ENCODE results near the gene USP30.

USP30 gene

DNA sequence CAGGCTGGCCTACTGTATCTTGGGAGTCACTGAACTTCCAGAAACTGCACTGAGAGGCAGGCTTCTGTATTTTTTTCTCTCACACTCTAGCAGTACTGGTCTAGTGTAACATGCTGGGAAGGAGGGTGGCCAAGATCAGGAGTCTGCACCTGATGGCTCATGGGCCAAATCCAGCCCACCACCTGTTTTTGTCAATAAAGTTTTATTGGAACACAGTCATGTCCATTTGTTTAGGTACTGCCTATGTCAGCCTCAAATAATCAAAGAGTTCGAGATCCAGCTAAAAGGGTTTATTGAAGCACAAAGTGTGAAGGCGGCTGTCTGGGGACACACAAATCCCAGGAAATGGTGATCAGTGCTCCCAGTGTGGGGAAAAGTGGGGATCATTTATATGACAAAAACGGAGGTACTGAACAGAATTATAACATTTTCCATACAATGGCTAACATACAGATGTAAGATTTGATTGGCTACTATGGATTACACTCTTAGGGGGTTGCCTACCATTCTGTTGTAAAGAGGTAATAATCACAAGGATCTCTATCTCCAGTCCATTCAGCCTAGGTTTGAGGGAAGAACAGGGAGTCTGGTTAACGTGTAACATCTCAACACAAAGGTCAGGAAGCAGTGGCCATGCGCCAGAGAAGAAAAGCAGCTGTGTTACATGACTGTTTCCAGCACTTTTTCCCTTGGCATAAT lies 12.9 kb downstream of the USP30 start:
- TF ChIP-seq, protein P1, sequence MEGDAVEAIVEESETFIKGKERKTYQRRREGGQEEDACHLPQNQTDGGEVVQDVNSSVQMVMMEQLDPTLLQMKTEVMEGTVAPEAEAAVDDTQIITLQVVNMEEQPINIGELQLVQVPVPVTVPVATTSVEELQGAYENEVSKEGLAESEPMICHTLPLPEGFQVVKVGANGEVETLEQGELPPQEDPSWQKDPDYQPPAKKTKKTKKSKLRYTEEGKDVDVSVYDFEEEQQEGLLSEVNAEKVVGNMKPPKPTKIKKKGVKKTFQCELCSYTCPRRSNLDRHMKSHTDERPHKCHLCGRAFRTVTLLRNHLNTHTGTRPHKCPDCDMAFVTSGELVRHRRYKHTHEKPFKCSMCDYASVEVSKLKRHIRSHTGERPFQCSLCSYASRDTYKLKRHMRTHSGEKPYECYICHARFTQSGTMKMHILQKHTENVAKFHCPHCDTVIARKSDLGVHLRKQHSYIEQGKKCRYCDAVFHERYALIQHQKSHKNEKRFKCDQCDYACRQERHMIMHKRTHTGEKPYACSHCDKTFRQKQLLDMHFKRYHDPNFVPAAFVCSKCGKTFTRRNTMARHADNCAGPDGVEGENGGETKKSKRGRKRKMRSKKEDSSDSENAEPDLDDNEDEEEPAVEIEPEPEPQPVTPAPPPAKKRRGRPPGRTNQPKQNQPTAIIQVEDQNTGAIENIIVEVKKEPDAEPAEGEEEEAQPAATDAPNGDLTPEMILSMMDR (IDR thresholded peaks at IDR 0.05; ENCODE audit: control insufficient read depth, extremely low read depth, insufficient read depth): no peak
- no peak overlapping the region for H3K4me3 ChIP-seq (ENCODE audit: low read depth, low read length)
- DNase-seq (ENCODE audit: low read depth): no peak

DNA sequence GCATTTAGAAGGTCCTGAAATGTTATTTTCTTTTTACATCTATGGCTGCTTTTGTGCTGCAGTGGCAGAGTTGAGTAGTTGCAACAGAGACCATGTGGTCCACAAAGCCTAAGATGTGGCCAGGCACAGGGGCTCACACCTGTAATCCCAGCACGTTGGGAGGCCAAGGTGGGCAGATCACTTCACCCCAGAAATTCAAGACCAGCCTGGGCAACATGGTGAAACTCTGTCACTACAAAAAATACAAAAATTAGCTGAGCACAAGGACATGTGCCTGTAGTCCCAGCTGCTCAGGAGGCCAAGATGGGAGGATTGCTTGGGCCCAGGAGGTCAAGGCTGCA lies 13.4 kb downstream of the USP30 start:
- DNase-seq (ENCODE audit: low read depth): no peak
- no peak overlapping the region for H3K4me3 ChIP-seq (ENCODE audit: low read depth, low read length)
- TF ChIP-seq, protein P1 (IDR thresholded peaks at IDR 0.05; ENCODE audit: control insufficient read depth, extremely low read depth, insufficient read depth): no peak

DNA sequence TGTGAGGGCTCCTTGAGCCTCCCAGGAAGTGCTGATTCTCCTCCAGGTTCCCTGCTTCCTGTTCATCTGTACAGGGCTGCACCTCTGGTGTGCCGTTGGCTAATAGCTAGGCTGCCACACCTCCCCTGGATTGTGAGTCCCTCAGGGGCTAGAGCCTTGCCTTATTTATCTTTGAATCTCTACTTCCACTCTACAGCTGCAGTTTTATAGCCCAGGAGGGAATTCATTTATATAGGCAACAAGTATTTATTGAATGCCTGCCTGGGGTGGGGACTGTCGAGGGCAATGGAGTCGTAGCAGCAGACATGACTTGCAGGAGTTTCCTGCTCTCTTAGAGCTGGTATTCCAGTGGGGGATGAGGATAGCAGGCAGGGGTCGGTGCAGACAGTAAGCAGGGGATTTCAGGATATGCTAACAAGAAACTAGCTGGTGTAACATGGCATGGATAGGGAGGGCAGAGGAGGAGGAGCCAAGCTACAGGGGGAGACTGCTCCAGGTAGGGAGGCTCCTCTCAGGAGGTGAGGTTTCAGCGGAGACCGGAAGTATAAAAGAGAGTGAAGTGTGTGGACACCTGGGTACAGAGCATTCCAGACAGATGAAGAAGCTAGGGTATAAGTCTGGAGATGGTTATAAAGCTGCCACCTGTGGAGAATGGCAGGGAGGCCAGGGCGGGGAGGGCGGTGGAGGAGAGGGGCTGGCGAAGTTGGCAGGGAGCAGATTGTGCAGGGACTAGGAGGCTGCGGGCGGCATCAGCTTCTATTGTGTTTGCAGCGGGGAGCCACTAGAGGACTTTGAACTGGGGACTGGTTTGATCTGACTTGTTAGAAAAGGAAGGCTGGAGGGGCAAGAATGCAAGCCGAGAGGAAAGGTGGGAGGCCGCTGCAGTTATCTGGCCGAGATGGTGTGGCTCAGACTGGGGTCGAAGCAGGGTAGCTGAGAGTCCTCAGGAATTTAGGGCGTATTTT lies 17.2 kb downstream of the USP30 start:
- TF ChIP-seq, protein P1 (IDR thresholded peaks at IDR 0.05; ENCODE audit: control insufficient read depth, extremely low read depth, insufficient read depth): no peak
- DNase-seq (ENCODE audit: low read depth): no peak
- no peak overlapping the region for H3K4me3 ChIP-seq (ENCODE audit: low read depth, low read length)

DNA sequence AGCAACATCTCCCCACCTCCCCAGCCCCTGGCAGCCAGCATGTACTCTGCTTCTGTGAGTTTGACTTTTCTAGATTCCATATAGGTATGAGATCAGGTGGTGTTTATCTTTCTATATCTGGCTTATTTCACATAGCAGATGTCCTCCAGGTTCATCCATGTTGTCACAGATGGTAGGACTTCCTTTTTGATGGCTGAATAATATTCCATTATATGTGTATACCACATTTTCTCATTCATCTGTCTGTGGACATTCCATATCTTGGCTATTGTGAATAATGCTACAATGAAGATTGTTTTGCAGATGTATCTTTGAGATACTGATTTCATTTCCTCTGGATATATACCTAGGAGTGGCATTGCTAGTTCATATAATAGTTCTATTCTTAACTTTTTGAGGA lies 22.5 kb downstream of the USP30 start:
- no peak for DNase-seq (ENCODE audit: low read depth)
- H3K4me3 ChIP-seq (ENCODE audit: low read depth, low read length): no peak overlapping the region
- TF ChIP-seq, protein P1 (IDR thresholded peaks at IDR 0.05; ENCODE audit: control insufficient read depth, extremely low read depth, insufficient read depth): no peak

DNA sequence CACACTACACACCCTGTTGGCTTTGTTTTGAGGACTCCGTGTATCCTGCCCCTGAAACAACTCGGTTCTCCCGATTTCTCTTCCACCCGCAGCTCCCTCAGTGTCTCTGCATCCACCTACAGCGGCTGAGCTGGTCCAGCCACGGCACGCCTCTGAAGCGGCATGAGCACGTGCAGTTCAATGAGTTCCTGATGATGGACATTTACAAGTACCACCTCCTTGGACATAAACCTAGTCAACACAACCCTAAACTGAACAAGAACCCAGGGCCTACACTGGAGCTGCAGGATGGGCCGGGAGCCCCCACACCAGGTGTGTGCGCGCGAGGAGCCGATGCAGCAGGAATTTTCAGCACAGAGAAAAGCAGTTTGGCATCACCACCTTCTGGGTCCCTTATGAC lies 30.4 kb downstream of the USP30 start:
- DNase-seq (ENCODE audit: low read depth): no peak
- TF ChIP-seq, protein P1 (IDR thresholded peaks at IDR 0.05; ENCODE audit: control insufficient read depth, extremely low read depth, insufficient read depth): no peak
- H3K4me3 ChIP-seq (ENCODE audit: low read depth, low read length): no peak overlapping the region

DNA sequence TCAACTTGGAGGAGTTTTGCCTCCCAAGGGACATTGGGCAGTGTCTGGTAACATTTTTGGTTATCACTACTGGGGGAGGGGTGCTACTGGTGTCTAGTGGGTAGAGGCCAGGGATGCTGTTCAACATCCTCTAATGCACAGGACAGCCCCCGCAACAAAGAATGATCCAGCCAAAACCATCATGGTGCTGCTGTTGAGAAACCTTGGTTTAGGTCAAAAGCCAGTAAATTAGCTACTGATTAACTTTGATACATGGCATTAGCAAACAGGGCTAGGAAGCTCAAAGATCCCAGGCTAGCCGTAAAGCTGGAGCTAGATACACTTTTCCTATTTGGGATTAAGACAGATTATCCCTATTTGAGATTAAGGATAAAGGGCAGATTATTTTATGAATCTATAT lies 32.0 kb downstream of the USP30 start:
- H3K4me3 ChIP-seq (ENCODE audit: low read depth, low read length): no peak overlapping the region
- TF ChIP-seq, protein P1 (IDR thresholded peaks at IDR 0.05; ENCODE audit: control insufficient read depth, extremely low read depth, insufficient read depth): no peak
- DNase-seq (ENCODE audit: low read depth): no peak

Measured in LNCaP clone FGC (cell line).